HG03565 (cell line): ENCODE results near the gene SMC3.
A peak's percentile ranks its signal among the peaks of the same experiment; 100 is the strongest.
"Not testable (repeated sequence)": the region's sequence is repeated elsewhere in the genome, so short reads cannot be mapped to it uniquely, and the experiment has no call there.

Source experiments
- ATAC-seq: cut with Tn5 transposase; IDR thresholded peaks from one replicate; pipeline ENCODE4 v1.9.1; 2021; ENCODE audit warnings: mild to moderate bottlenecking, moderate library complexity; ENCODE audit not compliant: unreplicated experiment

The SMC3 gene

DNA sequence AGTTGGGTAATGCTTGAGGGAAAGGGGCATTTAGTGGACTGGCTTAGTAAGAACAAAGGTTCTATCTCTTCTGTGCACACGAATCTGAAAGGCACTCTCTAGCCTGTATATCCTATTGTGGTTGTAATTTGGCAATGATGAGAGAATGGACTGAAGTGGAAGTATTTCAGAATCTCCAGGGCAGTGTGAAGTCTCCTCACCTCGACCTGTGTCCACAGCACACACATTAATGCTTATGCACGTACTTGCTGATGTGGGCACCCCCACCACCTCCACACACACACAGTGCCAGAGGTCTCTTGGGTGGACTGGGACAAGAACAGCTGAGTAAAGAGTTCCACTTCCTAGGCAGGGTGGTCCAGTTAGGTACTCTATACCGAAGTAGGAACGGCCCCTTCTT, 6.9 kb downstream of the SMC3 start:
- no peak for ATAC-seq

GRCh38 chr10:110576220-110576619, 8.7 kb downstream of the SMC3 start:
- no peak for ATAC-seq

DNA sequence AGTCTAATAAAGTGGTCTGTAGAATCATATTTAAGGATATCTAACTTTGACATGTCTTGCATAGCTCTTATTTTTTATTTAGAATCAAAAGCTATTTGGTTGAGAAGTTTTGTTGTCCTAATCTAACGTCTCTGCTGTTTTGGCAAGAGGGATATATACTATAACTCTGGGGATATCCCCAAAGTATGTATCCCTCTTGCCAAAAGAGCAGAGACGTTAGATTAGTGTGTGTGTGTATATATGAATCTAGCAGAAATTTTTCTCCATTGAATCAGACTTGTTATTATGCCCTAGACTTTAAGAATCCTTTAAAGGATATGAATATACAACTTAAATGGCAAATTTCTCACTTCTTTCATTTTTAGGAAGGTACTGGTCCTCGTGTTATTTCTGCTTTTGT, 9.6 kb downstream of the SMC3 start:
- no peak for ATAC-seq

DNA sequence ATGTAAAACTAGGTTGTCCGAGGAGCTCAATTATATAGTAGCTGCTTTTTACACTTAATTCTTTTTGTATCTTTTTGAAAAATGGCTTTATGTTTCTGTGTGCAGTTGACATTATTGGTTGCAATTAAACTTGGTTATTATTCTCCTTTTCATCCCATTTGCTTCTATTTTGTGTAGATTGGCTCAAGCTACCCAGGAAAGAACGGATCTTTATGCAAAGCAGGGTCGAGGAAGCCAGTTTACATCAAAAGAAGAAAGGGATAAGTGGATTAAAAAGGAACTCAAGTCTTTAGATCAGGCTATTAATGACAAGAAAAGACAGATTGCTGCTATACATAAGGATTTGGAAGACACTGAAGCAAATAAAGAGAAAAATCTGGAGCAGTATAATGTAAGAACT, 16.5 kb downstream of the SMC3 start:
- ATAC-seq: no peak

GRCh38 chr10:110591760-110592159, 24.3 kb downstream of the SMC3 start:
- no peak for ATAC-seq

DNA sequence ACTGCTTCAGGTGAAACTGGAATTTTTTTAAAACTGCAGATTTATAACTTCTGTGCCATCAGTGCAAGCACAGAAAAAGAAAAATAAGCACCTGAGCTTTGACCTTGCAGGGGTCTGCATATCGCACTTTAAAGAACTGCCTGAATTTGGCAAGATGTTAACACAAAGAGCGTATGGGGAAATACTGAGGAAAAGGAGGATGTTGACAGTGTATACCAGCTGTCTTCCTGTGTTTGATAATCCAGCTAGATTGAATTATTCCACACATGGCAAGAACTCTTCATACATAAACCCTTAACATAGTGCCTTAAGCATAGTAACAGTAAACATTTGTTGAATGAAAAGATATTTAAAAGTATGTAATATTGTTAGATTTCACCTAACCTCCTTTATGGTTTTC, 30.0 kb downstream of the SMC3 start:
- no peak for ATAC-seq

DNA sequence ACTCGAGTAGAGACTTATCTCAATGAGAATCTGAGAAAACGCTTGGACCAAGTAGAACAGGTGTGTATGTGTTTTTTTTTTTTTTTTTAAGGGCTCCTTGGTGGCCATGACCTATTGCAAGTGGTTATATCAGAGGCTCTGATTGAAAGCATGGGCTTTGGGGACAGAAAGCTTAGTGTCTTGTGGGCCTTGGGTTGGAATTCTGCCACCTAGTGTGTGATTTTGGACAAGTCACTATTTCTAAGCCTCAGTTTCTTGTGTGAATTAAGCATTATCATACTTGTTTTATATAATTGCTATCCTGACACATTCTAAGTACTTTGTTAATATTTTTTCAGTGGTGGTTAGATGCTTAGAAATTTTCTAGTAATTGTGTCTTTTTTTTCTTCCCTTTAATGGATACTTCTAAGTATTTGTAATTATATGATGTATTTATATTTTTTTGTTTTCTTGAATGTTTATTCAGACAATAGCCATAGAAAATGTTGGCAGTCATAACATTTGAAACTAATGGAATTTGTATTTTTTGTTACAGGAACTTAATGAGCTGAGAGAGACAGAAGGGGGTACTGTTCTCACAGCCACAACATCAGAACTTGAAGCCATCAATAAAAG, 33.1 kb downstream of the SMC3 start:
- ATAC-seq: no peak

DNA sequence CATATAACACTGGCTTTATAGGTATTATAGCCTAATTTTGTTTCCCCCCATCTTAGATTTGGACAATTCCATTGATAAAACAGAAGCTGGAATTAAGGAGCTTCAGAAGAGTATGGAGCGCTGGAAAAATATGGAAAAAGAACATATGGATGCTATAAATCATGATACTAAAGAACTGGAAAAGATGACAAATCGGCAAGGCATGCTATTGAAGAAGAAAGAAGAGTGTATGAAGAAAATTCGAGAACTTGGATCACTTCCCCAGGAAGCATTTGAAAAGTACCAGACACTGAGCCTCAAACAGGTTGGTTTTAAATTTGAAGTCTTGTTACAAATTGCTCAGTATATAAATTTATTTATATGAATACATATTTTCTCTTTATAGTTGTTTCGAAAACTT, 34.1 kb downstream of the SMC3 start:
- no peak for ATAC-seq

- ATAC-seq: no peak
Observed at GRCh38 chr10:110608087-110608486, 40.6 kb downstream of the SMC3 start.

DNA sequence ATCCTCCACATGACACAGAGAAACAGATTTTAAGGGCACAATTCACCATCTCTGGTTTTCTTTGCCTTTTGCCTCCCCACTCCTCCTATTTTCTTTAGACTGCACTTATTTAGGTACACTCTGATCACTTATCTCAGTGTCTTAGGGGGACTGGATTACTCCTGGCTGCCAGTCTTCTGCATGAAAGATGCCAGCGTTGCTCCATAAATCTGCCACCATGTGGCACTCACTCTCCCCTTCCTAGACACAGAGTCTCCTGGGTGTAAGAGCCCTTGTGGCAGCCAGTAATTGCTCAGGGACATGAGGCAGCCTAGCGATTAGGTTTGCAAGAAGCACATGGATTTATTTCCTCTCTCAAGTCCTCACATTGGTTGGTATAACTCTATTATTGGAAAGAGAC, 42.1 kb downstream of the SMC3 start:
- no peak for ATAC-seq

DNA sequence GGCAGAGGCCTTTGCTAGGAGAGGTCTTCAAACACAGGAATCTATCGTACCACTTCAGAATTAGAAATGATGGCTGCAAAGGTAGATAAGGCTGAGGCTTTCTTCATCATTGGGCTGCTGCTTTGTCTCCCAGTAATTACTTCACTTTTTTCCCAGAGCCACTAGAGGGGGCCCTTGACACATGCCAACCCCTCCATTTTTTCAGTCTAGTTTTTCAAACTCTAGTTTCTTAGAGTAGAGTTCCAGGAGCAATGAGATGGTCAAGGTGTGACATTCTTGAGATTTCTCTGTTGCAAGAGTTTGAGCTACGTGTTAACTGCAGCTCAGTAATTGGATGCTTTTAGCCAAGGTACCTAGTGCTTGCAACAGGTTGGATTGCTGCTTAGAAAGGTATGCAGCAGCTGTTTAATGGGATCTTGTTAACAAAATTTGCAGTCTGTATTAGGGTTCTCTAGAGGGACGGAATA, 42.8 kb downstream of the SMC3 start:
- ATAC-seq: peak; percentile 30

GRCh38 chr10:110610781-110611180, 43.3 kb downstream of the SMC3 start:
- ATAC-seq: not testable (repeated sequence)

- no peak for ATAC-seq
Observed at GRCh38 chr10:110612087-110612486, 44.6 kb downstream of the SMC3 start.

DNA sequence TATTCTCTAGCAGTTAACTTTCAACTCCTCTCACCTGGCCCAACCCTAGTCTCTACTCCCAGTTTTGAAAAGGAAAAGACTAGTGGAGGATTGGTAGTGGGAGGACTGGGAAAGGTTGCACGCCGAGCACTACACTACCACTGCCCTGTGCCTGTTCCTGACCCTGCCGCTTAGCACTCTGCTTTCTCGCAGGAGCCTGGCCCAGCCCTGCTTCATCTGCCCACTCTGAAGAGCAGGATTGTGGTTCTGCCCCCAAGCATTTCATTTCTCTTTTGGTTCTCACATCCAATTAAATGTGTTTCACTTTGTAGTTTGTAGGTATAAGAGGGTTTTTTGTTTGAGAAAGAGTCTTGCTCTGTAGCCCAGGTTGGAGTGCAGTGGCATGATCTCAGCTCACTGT, 45.1 kb downstream of the SMC3 start:
- ATAC-seq: no peak

DNA sequence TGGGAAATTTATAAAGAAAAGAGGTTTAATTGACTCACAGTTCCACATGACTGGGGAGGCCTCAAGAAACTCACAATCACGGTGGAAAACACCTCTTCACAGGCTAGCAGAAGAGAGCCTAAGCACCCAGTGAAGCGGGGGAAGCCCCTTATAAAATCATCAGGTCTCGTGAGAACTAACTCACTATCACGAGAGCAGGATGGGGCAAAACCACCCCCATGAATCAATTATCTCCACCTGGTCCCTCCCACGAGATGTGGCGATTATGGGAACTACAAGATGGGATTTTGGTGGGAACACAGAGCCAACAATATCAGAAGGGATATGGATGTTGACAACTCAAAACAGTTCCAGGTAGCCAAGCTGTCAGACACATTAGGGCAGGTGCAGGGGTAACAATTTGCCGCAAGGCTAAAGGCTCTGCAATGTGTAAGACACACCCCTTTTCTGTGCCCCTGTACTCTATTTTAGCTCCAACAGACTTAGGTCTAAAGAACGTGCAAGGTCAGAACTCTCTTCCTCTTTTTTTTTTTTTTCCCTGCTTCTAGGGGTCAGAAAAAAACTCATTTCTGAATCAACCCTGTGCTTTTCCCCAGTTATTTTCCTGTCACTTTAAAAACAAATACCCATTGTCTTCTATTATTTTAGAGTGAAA, 46.0 kb downstream of the SMC3 start:
- no peak for ATAC-seq

DNA sequence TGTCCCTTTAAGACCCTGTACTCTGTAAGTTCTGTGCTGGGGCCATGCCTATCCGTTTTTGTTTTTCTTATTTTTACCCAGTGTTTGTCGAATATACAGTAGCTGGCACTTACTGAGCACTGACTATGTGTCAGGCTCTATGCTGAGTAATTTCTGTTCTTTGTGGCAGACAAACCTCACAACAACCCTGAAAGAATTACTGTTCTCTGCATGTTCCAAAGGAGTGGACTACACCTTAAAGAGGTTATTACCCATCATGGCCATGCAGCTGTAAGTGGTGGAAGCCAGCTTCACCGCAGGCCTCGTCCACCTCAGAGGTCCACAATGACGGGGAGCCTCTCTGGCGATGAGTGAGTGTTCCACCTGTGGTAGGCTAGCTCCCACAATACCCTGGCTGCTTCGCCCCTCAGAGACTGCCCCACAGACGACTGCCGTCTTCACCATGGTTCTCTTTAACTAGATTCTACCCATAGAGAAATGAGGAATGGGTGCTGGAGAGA, 46.6 kb downstream of the SMC3 start:
- ATAC-seq: peak; percentile 62

- ATAC-seq: no peak
Observed at GRCh38 chr10:110615057-110615747, 47.7 kb downstream of the SMC3 start.

GRCh38 chr10:110616493-110617033, 49.1 kb downstream of the SMC3 start:
- ATAC-seq: no peak

GRCh38 chr10:110617425-110618229, 50.1 kb downstream of the SMC3 start:
- ATAC-seq: no peak

- ATAC-seq: no peak
Observed at GRCh38 chr10:110618230-110618610, 50.7 kb downstream of the SMC3 start.
